Liver (tissue), 9 donors: ENCODE data around the gene CCDC33. TPM values are rescaled to one million over a fixed set of nuclear protein-coding genes. Genes with fewer than 3 reads are reported as not detected.

ENCODE experiments used
- DNase-seq: peaks from one replicate; pipeline ENCODE4 v3.0.0-alpha.2; 2017; ENCODE audit warnings: low spot score
- H3K27ac ChIP-seq, 2 donors: one replicate each; pipeline ENCODE4 v1.7.0; 2013; ENCODE audit warnings: inconsistent platforms in 2 of 2, low read length in 2 of 2, control low read depth in 1 of 2, low read depth in 1 of 2, mild to moderate bottlenecking in 1 of 2
- H3K27me3 ChIP-seq, 4 donors: one replicate each; pipeline versions ENCODE4 v1.6.1 to v1.7.0; 2013; ENCODE audit warnings: low read length in 3 of 4, inconsistent platforms in 1 of 4, mild to moderate bottlenecking in 1 of 4, moderate library complexity in 1 of 4; ENCODE audit not compliant: control insufficient read depth in 4 of 4, insufficient read depth in 4 of 4
- H3K36me3 ChIP-seq, 4 donors: one replicate each; pipeline versions ENCODE4 v1.6.1 to v1.7.0; 2013; ENCODE audit warnings: low read length in 3 of 4, mild to moderate bottlenecking in 3 of 4, low read depth in 1 of 4, moderate library complexity in 1 of 4; ENCODE audit not compliant: control insufficient read depth in 4 of 4, insufficient read depth in 3 of 4
- H3K4me1 ChIP-seq, 4 donors: one replicate each; pipeline versions ENCODE4 v1.6.1 to v1.7.0; 2013; ENCODE audit warnings: low read length in 3 of 4, mild to moderate bottlenecking in 3 of 4, moderate library complexity in 1 of 4; ENCODE audit not compliant: control insufficient read depth in 4 of 4, insufficient read depth in 4 of 4
- H3K4me3 ChIP-seq, 3 donors: one replicate each; pipeline versions ENCODE4 v1.6.1 to v1.7.0; 2013; ENCODE audit warnings: low read length in 3 of 3, control low read depth in 1 of 3, low read depth in 1 of 3, mild to moderate bottlenecking in 1 of 3
- H3K9ac ChIP-seq, 2 donors: one replicate each; pipeline ENCODE4 v1.7.0; 2013; ENCODE audit warnings: low read length in 2 of 2, mild to moderate bottlenecking in 2 of 2, moderate library complexity in 2 of 2, control low read depth in 1 of 2, low read depth in 1 of 2
- H3K9me3 ChIP-seq, 4 donors: one replicate each; pipeline versions ENCODE4 v1.6.1 to v1.7.0; 2013; ENCODE audit warnings: low read length in 3 of 4; ENCODE audit not compliant: control insufficient read depth in 4 of 4
- ATF3 ChIP-seq: IDR thresholded peaks from 2 replicates; pipeline ENCODE4 v1.6.1; 2016; ENCODE audit warnings: antibody characterized with exemption
- EGR1 ChIP-seq, 2 donors: IDR thresholded peaks; 2 replicates each; pipeline ENCODE4 v1.6.1; 2016 to 2018; ENCODE audit warnings: antibody characterized with exemption in 2 of 2, low read depth in 2 of 2
- FOXA1 ChIP-seq: IDR thresholded peaks from 2 replicates; pipeline ENCODE4 v1.6.1; 2016; ENCODE audit warnings: antibody characterized with exemption
- FOXA2 ChIP-seq: IDR thresholded peaks from 2 replicates; pipeline ENCODE4 v1.6.1; 2016; ENCODE audit warnings: antibody characterized with exemption
- GABPA ChIP-seq, 2 donors: IDR thresholded peaks in 1 of 2; conservative IDR thresholded peaks in 1 of 2; 2 replicates each; pipeline ENCODE4 v1.6.1; 2016; ENCODE audit warnings: antibody characterized with exemption in 2 of 2, mild to moderate bottlenecking in 1 of 2, moderate library complexity in 1 of 2
- HNF4A ChIP-seq, 2 donors: conservative IDR thresholded peaks; 2 replicates each; pipeline ENCODE4 v1.6.1; 2016; ENCODE audit warnings: antibody characterized with exemption in 2 of 2, mild to moderate bottlenecking in 2 of 2
- HNF4G ChIP-seq: IDR thresholded peaks from 2 replicates; pipeline ENCODE4 v1.6.1; 2016; ENCODE audit warnings: antibody characterized with exemption
- JUND ChIP-seq, 2 donors: IDR thresholded peaks; 2 replicates each; pipeline ENCODE4 v1.6.1; 2016; ENCODE audit warnings: antibody characterized with exemption in 2 of 2
- MAX ChIP-seq: IDR thresholded peaks from 2 replicates; pipeline ENCODE4 v1.6.1; 2016; ENCODE audit warnings: antibody characterized with exemption
- NR2F2 ChIP-seq: IDR thresholded peaks from 2 replicates; pipeline ENCODE4 v1.6.1; 2016; ENCODE audit warnings: antibody characterized with exemption
- RAD21 ChIP-seq, 2 donors: IDR thresholded peaks; 2 replicates each; pipeline ENCODE4 v1.6.1; 2016; ENCODE audit warnings: antibody characterized with exemption in 2 of 2, mild to moderate bottlenecking in 2 of 2
- REST ChIP-seq: IDR thresholded peaks from 2 replicates; pipeline ENCODE4 v1.6.1; 2016; ENCODE audit warnings: antibody characterized with exemption, mild to moderate bottlenecking
- TAF1 ChIP-seq: conservative IDR thresholded peaks from 2 replicates; pipeline ENCODE4 v1.6.1; 2016; ENCODE audit warnings: antibody characterized with exemption, mild to moderate bottlenecking
- YY1 ChIP-seq: IDR thresholded peaks from 2 replicates; pipeline ENCODE4 v1.6.1; 2016; ENCODE audit warnings: antibody characterized with exemption, mild to moderate bottlenecking
- ZBTB33 ChIP-seq: IDR thresholded peaks from 2 replicates; pipeline ENCODE4 v1.6.1; 2016; ENCODE audit warnings: antibody characterized with exemption
- WGBS: extraction: QIAGEN DNeasy Blood & Tissue Kit; methylation state at CpG from one replicate; pipeline ENCODE4 v1.1.7; 2013; 5-methylcytosine and 5-hydroxymethylcytosine counted together
- polyA plus RNA-seq, 2 donors: library from polyadenylated mRNA; stranded (reverse) in 1 of 2; unstranded in 1 of 2; fragments of 200-250 nt in 1 of 2; fragments of >200 nt in 1 of 2; fragmentation: Nextera tagmentation in 1 of 2; extraction: Ambion mirVana in 1 of 2; gene quantifications; one replicate each; pipeline versions ENCODE4 v1.2.1 to v1.2.3, GENCODE V29; 2013 to 2015
- total RNA-seq, 2 donors: library from RNA; depleted of rRNA; stranded (reverse); fragments of >200 nt; gene quantifications; one replicate each; pipeline ENCODE4 v1.2.3, GENCODE V29; 2014
- donor health status: healthy.
- donor health status: healthy.
- donor health status: healthy.
- donor health status: healthy.
- donor health status: healthy.

Gene CCDC33
- total and polyA plus RNA-seq, 4 donors, result not detected

- no peaks in the 10 kb centered on the region for H3K4me1 ChIP-seq
- 90% methylated on average over 3 of the region's 3 CpGs for WGBS
Measured at GRCh38 chr15:74233851-74234597, 2.1 kb upstream of the CCDC33 start.

GRCh38 chr15:74234598-74234875 is 1.6 kb upstream of the CCDC33 start:
- H3K27ac ChIP-seq, result no peak overlapping the region
- no peak overlapping the region for H3K9ac ChIP-seq
- H3K4me1 ChIP-seq, result peaks cover 0 to under 1% (median 0%) of the 10 kb centered on the region in 4 donors
- TF ChIP-seq RAD21 (IDR thresholded peaks at IDR 0.05), result no peak
- no peak for TF ChIP-seq REST
- TF ChIP-seq TAF1, result no peak
- TF ChIP-seq NR2F2, result no peak
- TF ChIP-seq ATF3, result no peak
- TF ChIP-seq MAX, result no peak
- no peak for TF ChIP-seq FOXA2
- TF ChIP-seq ZBTB33, result no peak
- TF ChIP-seq HNF4A (conservative IDR thresholded peaks at IDR 0.05), result no peak
- no peak for TF ChIP-seq HNF4G
- TF ChIP-seq EGR1 (IDR thresholded peaks at IDR 0.05; ENCODE audit: low read depth in 2 of 2), result no peak
- TF ChIP-seq GABPA (IDR thresholded peaks at IDR 0.05 in 1 of 2, conservative IDR thresholded peaks at IDR 0.05 in 1 of 2), result no peak
- TF ChIP-seq YY1, result no peak
- no peak for TF ChIP-seq JUND (IDR thresholded peaks at IDR 0.05)
- no peak for TF ChIP-seq FOXA1
- no peaks in the 10 kb centered on the region for H3K27me3 ChIP-seq
- no peaks in the 10 kb centered on the region for H3K9me3 ChIP-seq
- H3K4me3 ChIP-seq, result no peak overlapping the region
- WGBS, result 83% methylated on average over 9 of the region's 9 CpGs
- H3K36me3 ChIP-seq, result no peaks in the 10 kb centered on the region
- no peak for DNase-seq

More at GRCh38 chr15:74233851-74234597, 2.1 kb upstream of the CCDC33 start:
- no peak for TF ChIP-seq MAX
- H3K9me3 ChIP-seq, result no peaks in the 10 kb centered on the region
- no peak overlapping the region for H3K9ac ChIP-seq
- no peak for DNase-seq
- no peaks in the 10 kb centered on the region for H3K27me3 ChIP-seq
- H3K4me3 ChIP-seq, result no peak overlapping the region
- no peak overlapping the region for H3K27ac ChIP-seq
- no peaks in the 10 kb centered on the region for H3K36me3 ChIP-seq
